Smooth muscle cell (in vitro differentiated cells): ENCODE data around the gene CD200R1L. TPM values are rescaled to one million over a fixed set of nuclear protein-coding genes. Genes with fewer than 3 reads are reported as not detected.

ENCODE experiments used
- polyA plus RNA-seq: library from polyadenylated mRNA; unstranded; fragments of >200 nt; fragmentation: Nextera tagmentation; extraction: Ambion mirVana; gene quantifications from 2 replicates; pipeline ENCODE4 v1.2.1, GENCODE V29; 2016
- total RNA-seq: library from RNA; depleted of rRNA; stranded (reverse); fragments of >200 nt; gene quantifications from 2 replicates; pipeline ENCODE4 v1.2.3, GENCODE V29; 2014

The CD200R1L gene
- total and polyA plus RNA-seq, 2 experiments from 2014 or later, result not detected

Other genes with a start within 250 kb of the CD200R1L start
- gene CCDC80, start 205.7 kb downstream of the CD200R1L start, total RNA-seq, result 67.9 and 83.2 TPM in 2 replicates
- gene CCDC80, start 205.7 kb downstream of the CD200R1L start, polyA plus RNA-seq, result 147 and 159 TPM in 2 replicates
- 1.1 TPM in 1 of 2 replicates, not detected in the other for gene CD200R1, start 128.2 kb upstream of the CD200R1L start, total RNA-seq
- gene CD200R1, start 128.2 kb upstream of the CD200R1L start, polyA plus RNA-seq, result not detected in 2 replicates
- gene GTPBP8, start 144.1 kb upstream of the CD200R1L start, total RNA-seq, result 17.7 and 21.5 TPM in 2 replicates
- gene GTPBP8, start 144.1 kb upstream of the CD200R1L start, polyA plus RNA-seq, result 9.7 and 10.2 TPM in 2 replicates